ENCODE measurements around the gene MYO3B.

Gene MYO3B

DNA sequence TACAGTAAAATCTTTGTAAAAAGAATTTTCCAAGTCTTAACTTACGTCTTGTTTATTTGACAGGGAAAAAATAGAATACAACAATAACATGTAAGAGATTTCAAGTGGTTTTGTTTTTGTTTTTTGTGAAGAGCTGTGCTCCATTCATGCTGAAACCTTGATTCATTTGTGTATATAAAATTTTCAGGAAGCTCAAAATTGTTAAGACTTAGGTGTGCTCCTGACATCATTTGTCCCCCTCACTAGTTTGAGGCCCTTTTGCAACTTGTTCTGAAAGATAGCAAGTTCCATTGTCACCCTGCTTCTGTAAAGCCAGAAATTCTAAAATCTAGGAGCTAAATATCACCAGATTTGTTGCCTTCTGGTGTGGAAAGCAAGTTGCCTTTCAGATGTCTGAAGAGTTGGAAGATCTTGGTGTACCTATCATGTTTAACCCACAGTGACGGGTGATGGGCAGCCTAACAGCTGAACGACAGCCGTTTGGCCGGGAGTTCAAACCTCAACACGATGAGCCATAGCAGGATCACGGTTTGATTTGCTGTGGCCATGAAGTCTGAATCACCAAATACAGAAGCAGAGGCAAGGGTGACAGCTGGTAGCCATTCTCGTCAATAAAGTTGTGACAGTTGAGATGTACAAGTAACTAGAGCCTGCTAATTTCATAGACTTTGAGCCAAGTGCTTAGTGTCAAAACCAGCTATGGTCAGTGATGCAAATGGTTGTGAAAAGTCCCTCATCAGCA, 331.7 kb downstream of the MYO3B start:
- H3K9me3 ChIP-seq (ENCODE audit: insufficient read depth, low read length) = no peaks in the 10 kb centered on the region
- H3K9ac ChIP-seq (ENCODE audit: low read length) = no peak overlapping the region
- no peak overlapping the region for H3K4me3 ChIP-seq (ENCODE audit: insufficient read depth, low read length, poor library complexity, severe bottlenecking)
- H3K9me2 ChIP-seq (replicated peaks; ENCODE audit: insufficient read depth, low read length) = no peaks in the 10 kb centered on the region
- H3F3A ChIP-seq (ENCODE audit: insufficient read depth) = no peaks in the 10 kb centered on the region
- H4K20me1 ChIP-seq (ENCODE audit: low read depth, low read length) = no peaks in the 10 kb centered on the region
- H3K4me2 ChIP-seq (ENCODE audit: low read depth, low read length, poor library complexity, severe bottlenecking) = no peak overlapping the region
- no peaks in the 10 kb centered on the region for H3K36me3 ChIP-seq (ENCODE audit: low read length)
- no peaks in the 10 kb centered on the region for H3K79me2 ChIP-seq (ENCODE audit: insufficient read depth, low read length)
- TF ChIP-seq EZH2phosphoT487 (conservative IDR thresholded peaks at IDR 0.05; ENCODE audit: low read length) = no peak
- TF ChIP-seq, protein P1, sequence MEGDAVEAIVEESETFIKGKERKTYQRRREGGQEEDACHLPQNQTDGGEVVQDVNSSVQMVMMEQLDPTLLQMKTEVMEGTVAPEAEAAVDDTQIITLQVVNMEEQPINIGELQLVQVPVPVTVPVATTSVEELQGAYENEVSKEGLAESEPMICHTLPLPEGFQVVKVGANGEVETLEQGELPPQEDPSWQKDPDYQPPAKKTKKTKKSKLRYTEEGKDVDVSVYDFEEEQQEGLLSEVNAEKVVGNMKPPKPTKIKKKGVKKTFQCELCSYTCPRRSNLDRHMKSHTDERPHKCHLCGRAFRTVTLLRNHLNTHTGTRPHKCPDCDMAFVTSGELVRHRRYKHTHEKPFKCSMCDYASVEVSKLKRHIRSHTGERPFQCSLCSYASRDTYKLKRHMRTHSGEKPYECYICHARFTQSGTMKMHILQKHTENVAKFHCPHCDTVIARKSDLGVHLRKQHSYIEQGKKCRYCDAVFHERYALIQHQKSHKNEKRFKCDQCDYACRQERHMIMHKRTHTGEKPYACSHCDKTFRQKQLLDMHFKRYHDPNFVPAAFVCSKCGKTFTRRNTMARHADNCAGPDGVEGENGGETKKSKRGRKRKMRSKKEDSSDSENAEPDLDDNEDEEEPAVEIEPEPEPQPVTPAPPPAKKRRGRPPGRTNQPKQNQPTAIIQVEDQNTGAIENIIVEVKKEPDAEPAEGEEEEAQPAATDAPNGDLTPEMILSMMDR (IDR thresholded peaks at IDR 0.05; ENCODE audit: insufficient read depth, low read length, poor library complexity, severe bottlenecking) = no peak
- H3K27ac ChIP-seq (ENCODE audit: low read depth, low read length) = no peak overlapping the region
- H2AFZ ChIP-seq (ENCODE audit: low read depth, low read length, severe bottlenecking) = no peak overlapping the region
- H3K27me3 ChIP-seq (ENCODE audit: low read length) = no peaks in the 10 kb centered on the region

DNA sequence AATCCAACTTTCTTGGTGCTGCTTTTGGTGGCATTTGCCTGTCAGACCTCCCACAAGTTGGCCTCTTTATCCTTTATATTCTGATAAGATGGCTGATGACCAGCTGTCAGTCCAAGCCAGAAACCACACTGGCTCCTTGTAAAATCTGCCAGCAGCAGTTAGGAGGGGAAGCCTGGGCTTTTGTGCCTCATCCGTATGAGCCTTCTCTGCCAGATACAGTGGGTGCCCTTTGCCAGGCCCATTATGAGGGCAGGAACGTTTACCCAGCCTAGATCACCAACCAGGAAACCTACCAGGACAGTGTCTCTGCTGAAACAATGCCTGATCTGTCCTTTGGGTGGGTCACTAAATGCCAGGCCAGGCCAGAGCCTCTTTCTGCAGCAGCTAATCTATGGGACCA, 334.3 kb downstream of the MYO3B start:
- Histone ChIP-seq H3K9ac (ENCODE audit: low read length) (no peak overlapping the region), H3K9me2 (replicated peaks; ENCODE audit: insufficient read depth, low read length) (no peaks in the 10 kb centered on the region), H3K27ac (ENCODE audit: low read depth, low read length) (no peak overlapping the region), H4K20me1 (ENCODE audit: low read depth, low read length) (no peaks in the 10 kb centered on the region), H3K36me3 (ENCODE audit: low read length) (no peaks in the 10 kb centered on the region), H3K9me3 (ENCODE audit: insufficient read depth, low read length) (no peaks in the 10 kb centered on the region), H3K79me2 (ENCODE audit: insufficient read depth, low read length) (no peaks in the 10 kb centered on the region), H3K4me3 (ENCODE audit: insufficient read depth, low read length, poor library complexity, severe bottlenecking) (no peak overlapping the region), H3K27me3 (ENCODE audit: low read length) (no peaks in the 10 kb centered on the region), H3F3A (ENCODE audit: insufficient read depth) (no peaks in the 10 kb centered on the region), H3K4me2 (ENCODE audit: low read depth, low read length, poor library complexity, severe bottlenecking) (no peak overlapping the region), H2AFZ (ENCODE audit: low read depth, low read length, severe bottlenecking) (no peak overlapping the region)
- TF ChIP-seq, protein P1 (IDR thresholded peaks at IDR 0.05; ENCODE audit: insufficient read depth, low read length, poor library complexity, severe bottlenecking) = no peak
- TF ChIP-seq EZH2phosphoT487 (conservative IDR thresholded peaks at IDR 0.05; ENCODE audit: low read length) = no peak

DNA sequence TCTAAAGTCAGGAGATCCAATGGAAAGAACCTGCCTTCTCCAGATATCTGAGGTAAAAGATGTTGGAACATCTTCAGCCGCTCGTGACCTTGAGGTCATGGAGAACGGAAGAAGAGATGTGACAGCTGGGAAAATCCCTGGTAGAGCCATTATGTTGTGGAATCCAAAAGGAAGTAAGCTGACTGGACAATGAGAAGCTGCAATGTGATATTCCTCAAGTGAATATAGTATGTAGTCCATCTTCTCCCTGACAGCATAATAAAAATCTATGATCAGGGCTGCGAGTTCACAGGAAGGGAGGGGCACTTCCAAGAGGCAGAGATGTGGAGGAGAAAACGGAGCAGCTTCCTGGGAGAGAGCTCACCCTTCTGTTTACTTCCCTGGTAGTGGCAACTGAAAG, 336.2 kb downstream of the MYO3B start:
- TF ChIP-seq, protein P1 (IDR thresholded peaks at IDR 0.05; ENCODE audit: insufficient read depth, low read length, poor library complexity, severe bottlenecking) = no peak
- no peak for TF ChIP-seq EZH2phosphoT487 (conservative IDR thresholded peaks at IDR 0.05; ENCODE audit: low read length)
- no peaks in the 10 kb centered on the region for H3K27me3 ChIP-seq (ENCODE audit: low read length)
- no peak overlapping the region for H3K27ac ChIP-seq (ENCODE audit: low read depth, low read length)
- no peaks in the 10 kb centered on the region for H4K20me1 ChIP-seq (ENCODE audit: low read depth, low read length)
- no peaks in the 10 kb centered on the region for H3K9me2 ChIP-seq (replicated peaks; ENCODE audit: insufficient read depth, low read length)
- no peaks in the 10 kb centered on the region for H3K9me3 ChIP-seq (ENCODE audit: insufficient read depth, low read length)
- no peaks in the 10 kb centered on the region for H3F3A ChIP-seq (ENCODE audit: insufficient read depth)
- no peaks in the 10 kb centered on the region for H3K36me3 ChIP-seq (ENCODE audit: low read length)
- H3K4me3 ChIP-seq (ENCODE audit: insufficient read depth, low read length, poor library complexity, severe bottlenecking) = no peak overlapping the region
- no peak overlapping the region for H3K4me2 ChIP-seq (ENCODE audit: low read depth, low read length, poor library complexity, severe bottlenecking)
- no peaks in the 10 kb centered on the region for H3K79me2 ChIP-seq (ENCODE audit: insufficient read depth, low read length)
- no peak overlapping the region for H2AFZ ChIP-seq (ENCODE audit: low read depth, low read length, severe bottlenecking)
- H3K9ac ChIP-seq (ENCODE audit: low read length) = no peak overlapping the region

Data from SU-DHL-6 (cell line).